CD4-positive, alpha-beta T cell treated with Interleukin-6 at 100 ng/mL for 8 hours (primary cell): ENCODE measurements around the gene FAM120B.
"Not testable (repeated sequence)": the region's sequence is repeated elsewhere in the genome, so short reads cannot be mapped to it uniquely, and the experiment has no call there.

Source experiments
- DNase-seq: peaks from one replicate; pipeline ENCODE4 v3.0.0-alpha.2; 2020; ENCODE audit warnings: mixed read lengths, low spot score

Gene FAM120B, protein sequence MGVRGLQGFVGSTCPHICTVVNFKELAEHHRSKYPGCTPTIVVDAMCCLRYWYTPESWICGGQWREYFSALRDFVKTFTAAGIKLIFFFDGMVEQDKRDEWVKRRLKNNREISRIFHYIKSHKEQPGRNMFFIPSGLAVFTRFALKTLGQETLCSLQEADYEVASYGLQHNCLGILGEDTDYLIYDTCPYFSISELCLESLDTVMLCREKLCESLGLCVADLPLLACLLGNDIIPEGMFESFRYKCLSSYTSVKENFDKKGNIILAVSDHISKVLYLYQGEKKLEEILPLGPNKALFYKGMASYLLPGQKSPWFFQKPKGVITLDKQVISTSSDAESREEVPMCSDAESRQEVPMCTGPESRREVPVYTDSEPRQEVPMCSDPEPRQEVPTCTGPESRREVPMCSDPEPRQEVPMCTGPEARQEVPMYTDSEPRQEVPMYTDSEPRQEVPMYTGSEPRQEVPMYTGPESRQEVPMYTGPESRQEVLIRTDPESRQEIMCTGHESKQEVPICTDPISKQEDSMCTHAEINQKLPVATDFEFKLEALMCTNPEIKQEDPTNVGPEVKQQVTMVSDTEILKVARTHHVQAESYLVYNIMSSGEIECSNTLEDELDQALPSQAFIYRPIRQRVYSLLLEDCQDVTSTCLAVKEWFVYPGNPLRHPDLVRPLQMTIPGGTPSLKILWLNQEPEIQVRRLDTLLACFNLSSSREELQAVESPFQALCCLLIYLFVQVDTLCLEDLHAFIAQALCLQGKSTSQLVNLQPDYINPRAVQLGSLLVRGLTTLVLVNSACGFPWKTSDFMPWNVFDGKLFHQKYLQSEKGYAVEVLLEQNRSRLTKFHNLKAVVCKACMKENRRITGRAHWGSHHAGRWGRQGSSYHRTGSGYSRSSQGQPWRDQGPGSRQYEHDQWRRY

DNA sequence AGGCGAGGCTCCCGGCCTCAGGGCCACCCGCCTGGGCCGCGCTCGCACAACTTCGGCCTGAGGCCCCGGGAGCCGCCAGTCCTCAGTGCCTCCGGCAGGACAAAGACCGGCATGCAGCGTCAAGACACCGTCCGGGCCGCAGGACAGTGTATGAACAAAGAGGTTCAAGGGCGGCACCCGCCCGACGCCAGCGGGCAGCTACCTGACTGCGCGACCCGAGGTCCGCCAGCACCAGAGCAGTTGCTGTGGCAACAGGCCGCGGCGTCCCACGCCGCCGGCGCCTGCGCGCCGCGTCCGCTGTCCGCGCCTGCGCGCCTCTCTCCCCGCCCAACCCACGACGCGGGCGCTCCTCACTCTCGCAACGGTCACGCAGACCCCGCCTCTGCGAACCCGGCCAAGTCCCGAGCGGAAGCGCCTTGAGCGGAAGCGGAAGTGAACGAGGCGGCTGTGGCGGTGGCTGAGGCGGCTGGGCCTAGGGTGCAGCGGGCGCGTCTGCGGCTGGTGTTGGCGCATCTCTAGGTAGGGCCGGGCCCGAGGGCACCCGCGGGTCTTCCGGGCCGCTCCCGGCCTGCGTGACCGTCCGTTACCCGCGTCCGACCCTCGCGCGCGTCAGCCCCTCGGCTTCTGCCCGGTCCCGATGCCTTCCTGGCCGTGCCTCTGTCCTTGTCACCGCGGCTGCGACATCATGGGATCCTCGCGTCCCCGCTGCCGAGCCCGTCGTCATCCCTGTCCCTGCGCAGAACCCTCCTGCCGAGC is at the start of gene FAM120B:
TSS of gene FAM120B (plus strand) at position 435 of the 756 bp plus-strand sequence. CDS start 10,633 bp downstream, outside the sequence.
- DNase-seq, result peak; percentile 96

DNA sequence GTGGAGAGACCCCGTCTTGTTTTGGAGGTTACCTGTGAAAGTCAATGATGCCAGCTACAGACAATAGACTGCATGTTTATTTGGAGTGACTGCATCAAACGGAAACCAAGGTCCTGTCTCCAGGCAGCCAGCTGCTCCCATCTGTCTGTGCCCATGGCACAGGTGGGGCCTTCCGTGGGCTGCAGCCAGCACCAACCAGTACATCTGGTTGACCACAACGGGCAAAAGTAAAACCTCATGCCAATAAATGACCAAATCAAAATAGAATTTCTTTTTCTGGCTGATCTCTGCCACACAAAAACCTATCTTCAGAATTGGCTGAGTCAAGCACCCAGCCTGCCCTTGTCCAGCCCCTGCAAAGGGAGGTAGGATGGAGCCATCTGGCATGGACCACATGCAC is 49.2 kb upstream of the FAM120B start:
- no peak for DNase-seq

DNA sequence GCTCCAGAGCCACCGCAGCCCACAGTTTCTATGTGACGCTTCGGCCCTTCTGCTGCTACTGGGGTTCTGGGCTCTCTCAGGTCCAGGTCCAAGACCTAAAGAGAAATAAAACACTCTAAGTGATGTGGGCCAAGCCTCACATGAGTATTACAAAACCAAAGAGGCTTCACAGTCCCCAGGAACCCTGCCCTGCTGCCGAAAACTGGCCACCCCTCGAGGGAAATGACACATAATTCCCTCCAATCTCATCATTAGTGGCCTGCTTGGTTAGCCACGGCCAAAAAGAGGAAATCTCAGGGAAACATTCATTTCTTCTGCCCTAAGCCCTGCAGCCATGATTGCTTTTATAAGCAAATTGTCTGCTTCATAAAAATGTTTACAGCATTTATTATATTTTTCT is 48.2 kb upstream of the FAM120B start:
- no peak for DNase-seq

DNA sequence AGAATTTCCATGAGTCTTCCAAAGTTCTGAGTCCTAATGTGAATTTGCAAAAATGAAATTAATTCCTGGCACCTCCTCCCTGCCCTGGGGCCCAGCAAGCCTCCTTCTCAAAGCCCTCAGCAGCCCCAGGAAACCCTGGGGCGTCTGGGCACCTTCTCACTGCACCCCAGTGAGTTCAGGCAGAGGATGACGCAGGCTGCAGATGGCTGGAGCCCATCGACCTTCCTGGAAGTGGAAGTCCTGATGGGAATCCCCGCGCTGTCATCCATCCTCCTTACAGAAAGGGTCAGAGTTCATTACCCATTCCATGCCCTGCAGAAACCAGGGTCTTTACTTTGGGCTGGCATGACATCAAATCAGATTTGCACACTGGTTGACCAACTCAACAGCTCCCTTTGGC is 47.3 kb upstream of the FAM120B start:
- no peak for DNase-seq

DNA sequence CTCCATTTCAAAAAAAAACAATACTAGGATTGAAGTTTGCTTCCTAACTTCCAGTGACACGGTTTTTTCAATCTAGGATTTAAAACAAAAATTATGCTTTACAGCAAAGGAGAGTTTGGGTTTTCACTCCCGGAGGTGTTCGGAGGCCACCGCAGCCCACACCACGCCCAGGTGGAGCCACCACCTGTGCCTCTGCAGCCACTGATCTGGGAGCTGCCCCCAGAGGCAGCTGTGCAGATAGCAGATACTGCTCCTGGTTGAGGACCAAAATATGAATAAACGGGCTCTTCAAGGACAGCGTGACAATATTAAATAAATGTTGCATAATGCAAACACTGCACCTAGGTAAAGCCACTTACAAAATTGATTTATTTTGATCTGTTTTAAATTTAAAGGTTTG is 45.9 kb upstream of the FAM120B start:
- no peak for DNase-seq

DNA sequence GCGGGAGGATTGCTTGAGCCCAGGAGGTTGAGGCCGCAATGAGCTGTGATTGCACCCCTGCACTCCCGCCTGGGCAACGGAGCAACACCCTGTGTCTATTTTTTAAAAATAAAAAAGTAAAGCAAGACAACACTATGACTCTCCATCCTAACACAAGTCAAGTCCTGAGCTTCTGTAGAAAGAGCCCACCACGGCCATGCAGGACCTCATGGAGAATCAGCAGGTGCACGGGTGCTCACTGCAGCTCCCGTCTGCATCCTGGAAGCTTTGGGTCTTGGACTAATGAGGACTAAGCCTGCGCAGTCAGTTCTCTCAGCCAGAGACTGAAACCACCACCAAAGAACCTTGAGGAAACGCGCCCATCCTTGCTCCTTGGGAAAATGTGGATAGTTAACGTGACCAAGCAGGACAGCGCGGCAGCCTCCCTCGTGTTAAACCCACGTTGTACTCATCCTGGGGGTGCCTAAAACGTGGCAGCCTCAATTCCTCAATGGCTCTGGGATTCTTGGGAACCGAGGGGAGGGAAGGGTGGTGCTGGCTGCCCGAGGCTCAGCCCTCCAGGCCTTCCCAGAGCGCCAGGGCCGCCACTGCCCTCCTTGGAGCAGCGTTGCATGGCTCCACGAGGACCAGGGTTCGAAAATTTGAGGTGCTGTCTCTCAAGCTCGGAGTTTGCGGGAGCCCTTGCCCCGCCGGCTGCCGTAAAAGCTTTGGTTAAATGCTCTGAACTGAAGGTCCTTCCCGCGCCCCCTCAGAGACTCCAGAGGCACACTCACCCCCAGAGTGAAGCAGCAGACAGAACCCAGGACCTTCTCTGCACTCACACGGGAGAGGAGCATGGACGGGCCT is 44.7 kb upstream of the FAM120B start:
- DNase-seq, result no peak

DNA sequence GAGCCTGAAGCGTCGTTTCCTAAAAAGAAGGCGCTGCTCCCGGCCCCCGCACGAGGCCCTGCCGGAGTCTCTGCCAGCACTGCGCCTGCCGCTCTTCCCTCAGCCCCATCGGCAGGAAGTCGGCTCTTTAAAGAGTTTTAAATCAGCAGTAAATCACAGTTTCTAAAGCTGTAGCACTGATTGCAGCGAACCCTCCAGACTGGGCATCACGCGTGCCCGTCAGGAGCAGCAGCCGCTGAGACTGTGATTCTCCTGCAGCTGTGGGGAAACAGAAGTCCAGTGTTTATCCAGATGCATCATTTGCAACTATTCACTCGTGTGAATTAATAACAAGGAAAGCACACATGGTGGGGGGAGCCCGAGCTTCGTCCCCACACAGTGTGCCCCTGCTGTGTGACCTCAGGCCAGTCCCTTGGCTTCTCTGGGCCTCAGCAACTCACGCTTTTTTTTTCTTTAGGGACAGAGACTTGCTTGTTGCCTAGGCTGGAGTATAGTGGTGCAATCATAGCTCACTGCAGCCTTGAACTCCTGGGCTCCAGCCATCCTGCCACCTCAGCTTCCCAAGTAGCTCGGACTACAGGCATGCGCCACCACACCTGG is 44.0 kb upstream of the FAM120B start:
- no peak for DNase-seq

DNA sequence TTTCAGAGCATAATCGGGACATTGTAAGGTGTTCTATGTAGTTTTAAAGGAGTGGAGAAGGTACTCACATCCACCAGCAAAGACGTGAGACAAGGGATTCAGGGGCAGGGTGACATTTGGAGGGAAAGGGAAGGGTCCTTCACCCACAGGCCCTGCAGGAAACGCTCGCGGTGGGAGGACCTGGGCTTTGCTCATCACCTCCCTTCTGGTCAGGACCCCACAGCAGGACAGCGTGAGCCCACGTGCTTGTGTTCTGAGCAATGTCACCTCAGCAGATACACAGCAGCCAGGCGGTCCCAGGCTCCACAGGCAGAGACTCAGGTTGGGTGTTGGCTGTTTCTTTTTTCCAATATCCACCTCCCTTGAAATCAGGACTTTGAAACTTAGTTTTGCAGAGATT is 43.1 kb upstream of the FAM120B start:
- no peak for DNase-seq

DNA sequence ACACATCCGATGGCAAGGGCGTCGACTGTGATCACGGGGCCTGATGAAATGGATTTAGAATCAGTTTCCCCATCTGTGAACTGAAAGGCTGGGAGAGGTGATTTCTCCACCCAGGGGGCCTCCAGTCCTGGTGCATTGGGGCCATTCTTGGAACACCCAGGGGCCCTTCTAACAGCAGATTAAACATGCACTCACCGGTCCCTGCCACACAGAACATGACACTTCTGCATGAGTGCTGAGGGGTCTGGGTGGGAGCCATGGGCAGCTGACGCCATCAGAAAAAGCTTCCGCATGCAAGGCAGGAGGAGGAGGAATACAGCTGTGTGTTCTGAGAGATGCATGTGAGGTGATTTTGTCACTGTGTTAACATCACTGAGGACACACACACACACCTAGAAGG is 42.5 kb upstream of the FAM120B start:
- DNase-seq, result no peak

DNA sequence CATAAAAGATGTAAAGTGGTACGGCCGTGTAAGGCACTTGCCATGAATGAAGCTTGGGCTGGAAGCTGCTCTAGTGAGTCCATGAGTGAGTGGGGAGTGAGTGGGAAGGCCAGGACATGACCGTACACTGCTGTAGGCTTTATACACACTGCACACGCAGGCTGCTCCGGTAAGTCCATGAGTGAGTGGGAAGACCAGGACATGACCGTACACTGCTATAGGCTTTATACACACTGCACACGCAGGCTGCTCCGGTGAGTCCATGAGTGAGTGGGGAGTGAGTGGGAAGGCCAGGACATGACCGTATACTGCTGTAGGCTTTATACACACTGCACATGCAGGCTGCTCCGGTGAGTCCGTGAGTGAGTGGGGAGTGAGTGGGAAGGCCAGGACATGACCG is 41.9 kb upstream of the FAM120B start:
- not testable (repeated sequence) for DNase-seq

DNA sequence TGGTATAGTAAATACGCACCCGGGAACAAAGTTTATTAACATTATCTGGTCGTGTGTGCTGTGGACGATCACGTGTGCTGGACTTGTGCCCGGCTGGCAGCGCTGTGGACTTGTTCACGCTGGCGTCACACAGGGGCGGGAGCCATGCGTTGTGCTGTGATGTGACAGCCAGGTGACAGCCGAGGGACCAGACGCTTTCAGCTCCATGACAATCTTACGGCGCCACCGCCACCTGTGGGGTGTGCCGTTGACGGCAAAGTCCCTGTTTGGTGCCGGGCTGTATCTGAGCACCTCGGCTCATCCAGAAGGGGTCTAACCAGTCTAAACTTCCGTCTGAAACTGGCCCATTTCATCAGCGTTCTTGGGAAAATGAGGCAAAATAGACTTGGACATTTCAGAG is 40.9 kb upstream of the FAM120B start:
- no peak for DNase-seq

DNA sequence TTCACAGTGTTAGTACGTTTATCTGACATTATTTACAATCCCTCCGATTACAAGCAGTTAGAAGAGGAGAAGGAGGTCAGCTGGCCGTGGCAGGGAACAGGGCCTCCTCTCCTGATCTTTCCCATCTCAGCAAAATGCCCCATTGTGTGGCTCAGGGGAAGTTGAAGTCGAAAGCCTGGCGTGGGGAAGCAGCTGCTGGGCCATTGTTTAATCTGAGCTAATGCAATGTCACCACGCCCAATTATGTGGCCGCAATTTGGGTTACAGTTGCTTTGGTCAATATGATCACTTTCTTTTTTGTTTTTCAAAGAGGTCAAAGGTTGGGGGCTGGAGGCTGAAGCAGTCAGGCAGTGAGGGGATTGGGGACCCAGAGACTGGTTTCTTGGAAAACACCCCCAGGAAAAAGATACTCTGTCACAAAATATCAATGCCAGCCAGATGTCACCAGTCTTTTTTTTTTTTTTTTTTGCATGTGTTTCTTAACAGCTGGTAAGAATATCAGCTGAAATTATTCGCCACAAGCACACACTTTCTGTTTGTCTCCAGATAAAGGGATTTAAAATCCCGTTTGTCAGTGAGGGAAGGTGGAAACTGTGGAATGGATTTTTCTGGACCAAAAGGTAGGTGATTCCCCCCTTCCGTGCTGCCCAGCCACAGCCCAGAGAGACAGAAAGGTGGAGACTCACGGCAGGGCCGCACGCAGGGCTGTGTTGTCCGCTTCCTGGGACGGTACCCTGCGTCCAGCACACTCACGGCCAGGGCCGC is 40.3 kb upstream of the FAM120B start:
- DNase-seq, result no peak

DNA sequence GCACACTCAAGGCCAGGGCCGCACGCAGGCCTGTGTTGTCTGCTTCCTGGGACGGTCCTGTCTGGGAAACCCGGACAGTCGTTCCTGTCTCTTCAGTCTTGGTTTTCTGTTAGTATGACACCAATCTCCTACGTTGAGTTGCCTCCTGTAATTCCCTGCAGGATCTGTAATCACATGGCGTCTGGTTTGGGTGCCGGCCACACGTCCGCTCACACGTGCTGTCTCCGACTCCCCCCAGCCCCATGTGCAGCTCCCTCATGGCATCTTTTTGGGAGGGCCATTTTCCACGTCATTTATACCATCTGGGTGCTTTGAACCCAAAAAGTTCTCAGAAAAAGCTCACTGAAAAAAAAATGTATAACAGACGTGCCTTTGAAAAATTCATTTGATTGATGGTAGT is 38.9 kb upstream of the FAM120B start:
- no peak for DNase-seq

DNA sequence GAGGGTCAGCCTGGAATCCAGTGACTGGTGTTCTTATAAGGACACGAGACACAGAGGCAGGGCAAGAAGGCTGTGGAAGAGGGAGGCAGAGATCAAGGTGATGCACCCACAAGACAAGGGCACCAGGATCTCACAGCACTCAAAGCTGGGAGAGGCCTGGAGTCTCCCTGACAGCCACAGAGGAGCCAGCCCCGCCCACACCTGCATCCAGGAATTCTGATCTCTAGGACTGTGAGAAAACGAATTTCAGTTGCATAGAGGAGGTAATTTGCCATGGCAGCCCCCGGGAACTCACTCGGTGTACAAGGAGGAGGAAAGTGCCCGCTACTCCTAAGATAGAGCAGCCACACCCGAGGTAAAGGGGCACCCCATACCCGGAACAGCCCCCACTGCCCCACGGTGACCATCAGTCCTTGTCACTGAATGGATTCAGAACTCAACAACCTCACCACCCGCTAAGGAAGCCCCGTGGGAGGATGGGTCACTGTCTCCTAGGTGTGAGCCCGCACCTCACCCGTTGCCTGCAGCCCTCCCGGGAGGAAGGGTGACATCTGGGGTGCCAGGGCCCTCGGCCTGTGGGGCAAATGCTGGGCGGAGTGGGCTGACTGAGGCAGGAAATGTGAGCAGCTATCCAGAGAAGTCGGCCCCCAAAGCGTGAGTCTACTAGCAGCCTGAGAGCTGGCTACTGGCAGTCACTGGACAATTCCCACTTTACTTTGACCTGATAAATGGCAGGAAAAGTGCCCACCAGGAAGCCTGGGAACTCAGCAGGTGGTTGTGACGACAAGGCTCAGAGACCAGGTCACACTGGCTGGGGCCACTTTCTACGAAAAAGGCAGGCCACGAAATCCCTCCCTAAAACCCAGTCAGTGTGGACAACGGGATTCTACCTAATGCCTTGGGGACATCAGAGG is 38.1 kb upstream of the FAM120B start:
- no peak for DNase-seq

DNA sequence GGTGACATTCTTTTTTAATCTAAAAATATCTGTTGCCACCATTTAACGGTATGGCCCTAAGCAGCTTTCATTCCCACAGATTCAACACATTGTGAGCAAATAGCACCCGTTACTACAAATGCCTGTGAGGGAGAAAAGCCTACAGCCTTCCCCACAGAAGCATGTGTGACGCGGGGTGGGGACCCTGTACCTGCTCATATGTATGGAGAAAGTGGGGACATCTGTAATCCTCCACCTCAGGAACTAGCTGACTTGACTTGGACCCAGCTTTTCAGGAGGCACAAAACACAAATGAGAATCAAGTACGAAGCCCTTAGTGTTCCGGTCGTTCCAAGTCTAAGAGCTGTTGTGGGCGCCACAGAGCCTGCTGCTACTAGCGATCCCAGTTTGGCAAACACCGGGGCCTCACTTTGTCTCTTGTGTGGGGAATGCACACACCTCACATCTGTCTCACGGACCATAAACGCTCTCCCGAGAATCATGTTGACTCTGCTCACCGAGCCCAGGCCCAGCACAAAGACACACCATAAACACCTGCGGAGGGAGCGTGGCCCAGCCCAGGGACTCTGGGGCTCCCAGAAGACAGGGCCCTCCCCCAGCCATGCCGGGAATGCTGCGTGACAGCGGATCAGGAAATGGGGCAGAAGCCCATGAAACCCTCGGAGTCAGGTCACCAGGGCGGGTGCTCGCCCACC is 37.3 kb upstream of the FAM120B start:
- DNase-seq, result no peak

DNA sequence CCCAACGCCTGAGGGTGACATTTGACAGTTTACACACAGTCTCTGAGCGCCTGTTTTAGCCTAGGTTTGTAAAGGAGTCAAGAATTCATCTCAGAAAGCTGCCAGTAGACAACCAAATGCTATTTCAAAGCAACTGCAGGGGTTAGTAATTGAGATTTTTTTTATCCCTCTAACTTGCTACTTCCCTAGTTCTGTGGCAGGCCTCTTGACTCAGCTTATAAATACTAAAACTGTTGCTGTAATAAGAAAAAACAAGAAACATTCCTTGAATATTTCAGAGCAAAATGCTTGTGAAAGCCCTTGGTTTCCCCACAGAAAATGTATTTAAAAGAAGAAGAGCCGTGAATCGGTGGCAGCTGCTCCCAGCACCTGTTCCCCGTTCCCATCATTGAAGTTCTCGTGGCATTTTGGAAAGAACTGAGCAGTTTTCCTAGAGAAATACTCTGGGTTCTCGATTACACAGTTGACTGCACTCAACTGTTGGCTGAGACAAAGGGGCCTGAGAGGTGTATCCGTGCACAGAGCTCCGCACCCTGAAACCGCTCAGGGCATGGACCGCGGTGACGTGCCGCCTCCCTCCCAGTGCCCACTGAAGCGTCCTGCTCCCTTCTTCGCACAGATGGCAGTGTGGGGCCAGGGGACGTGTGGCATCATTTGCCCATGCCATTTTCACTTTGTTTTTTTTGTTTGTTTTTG is 36.6 kb upstream of the FAM120B start:
- DNase-seq, result no peak

DNA sequence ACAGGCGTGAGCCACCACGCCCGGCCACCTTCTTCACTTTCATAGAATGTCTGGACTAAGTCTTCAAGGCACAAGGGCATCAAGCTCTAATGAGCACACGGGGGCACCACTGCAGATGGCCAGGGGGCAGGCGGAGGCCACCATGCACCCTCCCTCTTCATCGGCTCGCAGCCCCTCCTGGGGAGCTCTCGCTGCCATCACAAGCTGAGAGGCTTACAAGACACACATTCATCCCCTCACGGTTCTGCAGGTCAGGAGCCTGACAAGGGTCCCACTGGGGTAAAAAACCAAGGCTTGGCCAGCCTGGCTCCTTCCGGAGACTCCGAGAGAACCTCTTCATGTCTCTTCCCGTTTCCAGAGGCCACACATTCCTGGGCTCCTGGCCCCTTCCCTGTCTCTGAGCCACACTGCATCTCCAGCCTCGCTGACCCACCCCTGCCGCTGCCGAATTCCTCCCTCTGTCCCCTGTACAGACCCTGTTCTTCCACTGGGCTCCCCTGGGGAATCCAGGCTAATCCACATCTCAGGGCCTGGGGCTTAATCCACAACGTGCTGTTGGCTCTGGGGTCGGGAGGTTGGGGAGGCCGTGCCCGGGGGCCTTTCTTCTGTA is 35.5 kb upstream of the FAM120B start:
- DNase-seq, result no peak
